Endothelial cell of umbilical vein (primary cell): ENCODE results near the gene NELFCD.

Experiments used
- CTCF ChIP-seq, 2 donors: IDR thresholded peaks; 1 replicate in 1 of 2; 2 replicates in 1 of 2; pipeline ENCODE4 v1.5.1; 2011; ENCODE audit warnings: low read length in 2 of 2, mild to moderate bottlenecking in 2 of 2, moderate library complexity in 2 of 2, control low read depth in 1 of 2, inconsistent platforms in 1 of 2, low read depth in 1 of 2; ENCODE audit not compliant: insufficient read depth in 1 of 2; ENCODE audit errors: extremely low read depth in 1 of 2
- EZH2 ChIP-seq: IDR thresholded peaks from 2 replicates; pipeline ENCODE4 v1.6.1; 2012; ENCODE audit warnings: borderline replicate concordance, low read depth, mild to moderate bottlenecking, moderate library complexity, low read length, inconsistent platforms; ENCODE audit not compliant: severe bottlenecking
- JUN ChIP-seq: IDR thresholded peaks from 2 replicates; pipeline ENCODE4 v1.6.1; 2011; ENCODE audit warnings: borderline replicate concordance, low read depth; ENCODE audit not compliant: insufficient read length, insufficient read depth
- MYC ChIP-seq: IDR thresholded peaks from one replicate; pipeline ENCODE4 v1.6.1; 2011; ENCODE audit warnings: mild to moderate bottlenecking, low read depth, low read length
- POLR2A ChIP-seq: IDR thresholded peaks from 2 replicates; pipeline ENCODE4 v1.6.1; 2012; ENCODE audit warnings: low read depth, mild to moderate bottlenecking, control low read depth, low read length
- TF ChIP-seq, protein P1 (sequence below): IDR thresholded peaks from 2 replicates; pipeline ENCODE4 v1.6.1; 2011; ENCODE audit not compliant: insufficient read depth, insufficient read length

DNA sequence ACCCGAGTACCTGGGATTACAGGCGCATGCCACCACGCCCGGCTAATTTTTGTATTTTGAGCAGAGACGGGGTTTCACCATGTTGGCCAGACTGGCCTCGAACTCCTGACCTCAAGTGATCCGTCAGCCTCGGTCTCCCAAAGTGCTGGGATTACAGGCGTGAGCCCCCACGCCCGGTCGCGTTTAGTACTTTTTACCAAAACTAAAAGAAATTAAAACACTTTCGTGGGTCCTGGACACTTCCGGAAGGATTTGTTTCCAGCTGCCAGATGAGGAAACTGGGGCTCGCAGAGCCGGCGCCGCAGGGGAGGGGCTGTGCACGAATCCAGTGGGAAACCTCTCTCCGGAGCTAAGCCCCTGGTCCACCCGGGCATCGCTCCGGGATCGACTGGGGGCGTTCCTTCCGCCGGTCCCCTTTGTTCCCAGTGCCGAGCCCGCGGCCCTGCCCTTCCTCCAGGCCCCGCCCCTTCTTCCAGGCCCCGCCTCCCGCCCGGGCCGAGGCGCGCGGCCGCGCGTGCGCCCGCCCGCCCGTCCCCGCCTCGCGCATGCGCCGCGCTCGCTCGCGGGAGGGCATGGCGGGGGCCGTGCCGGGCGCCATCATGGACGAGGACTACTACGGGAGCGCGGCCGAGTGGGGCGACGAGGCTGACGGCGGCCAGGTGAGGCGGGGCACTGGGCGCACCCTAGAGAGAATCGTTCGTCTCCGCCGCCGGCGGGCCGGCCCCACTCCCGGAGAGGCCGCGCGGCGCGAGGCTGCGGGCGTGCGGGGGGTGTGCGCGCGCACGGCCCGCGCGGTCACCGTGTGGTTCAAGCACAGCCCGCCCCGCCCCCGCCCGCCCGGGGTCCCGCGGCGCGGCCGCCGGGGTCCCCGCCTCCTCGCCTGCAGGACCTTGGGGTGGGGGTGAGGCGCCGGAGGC, at the start of gene NELFCD:
- TF ChIP-seq CTCF (IDR thresholded peaks at IDR 0.05; ENCODE audit: extremely low read depth in 1 of 2, insufficient read depth in 1 of 2, low read depth in 1 of 2, low read length in 2 of 2), result no peak
- TF ChIP-seq, protein P1, sequence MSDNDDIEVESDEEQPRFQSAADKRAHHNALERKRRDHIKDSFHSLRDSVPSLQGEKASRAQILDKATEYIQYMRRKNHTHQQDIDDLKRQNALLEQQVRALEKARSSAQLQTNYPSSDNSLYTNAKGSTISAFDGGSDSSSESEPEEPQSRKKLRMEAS, result no peak
- TF ChIP-seq JUN, result no peak
- TF ChIP-seq POLR2A, result peak; percentile 79
- TF ChIP-seq MYC, result no peak
- no peak for TF ChIP-seq EZH2
